Neural cell (in vitro differentiated cells): Measurements from ENCODE around the gene CACNB2. TPM values are rescaled to one million over a fixed set of nuclear protein-coding genes. Genes with fewer than 3 reads are reported as not detected.

ENCODE experiments used
- H2AFZ ChIP-seq: fragments of 200-600, 300-800 bp; sonication (generic), shearing (Covaris generic); 2 replicates; pipeline ENCODE4 v1.6.0; 2014; ENCODE audit warnings: low read depth, mild to moderate bottlenecking, antibody characterized with exemption, low read length, moderate library complexity
- H3F3A ChIP-seq: fragments of 200-600 bp; shearing (Covaris generic); 2 replicates; pipeline ENCODE4 v1.6.1; 2016; ENCODE audit warnings: mild to moderate bottlenecking, moderate library complexity, mixed read lengths, antibody characterized with exemption, low read length; ENCODE audit not compliant: insufficient read depth, poor library complexity, severe bottlenecking
- H3K27ac ChIP-seq: fragments of 200-600, 300-800 bp; sonication (generic), shearing (Covaris generic); 2 replicates; pipeline ENCODE4 v1.5.1; 2014; ENCODE audit warnings: mild to moderate bottlenecking, low read length, moderate library complexity
- H3K27me3 ChIP-seq: fragments of 300-800, 200-600 bp; sonication (generic), shearing (Covaris generic); 2 replicates; pipeline ENCODE4 v1.6.0; 2014; ENCODE audit warnings: mild to moderate bottlenecking, low read depth, low read length, moderate library complexity; ENCODE audit not compliant: insufficient read depth
- H3K36me3 ChIP-seq: fragments of 300-800, 200-600 bp; sonication (generic), shearing (Covaris generic); 2 replicates; pipeline ENCODE4 v1.5.1; 2014; ENCODE audit warnings: mild to moderate bottlenecking, antibody characterized with exemption, low read length, moderate library complexity; ENCODE audit not compliant: insufficient read depth
- H3K4me2 ChIP-seq: fragments of 300-800, 200-600 bp; sonication (generic), shearing (Covaris generic); 2 replicates; pipeline ENCODE4 v1.6.0; 2014; ENCODE audit warnings: mild to moderate bottlenecking, low read length
- H3K4me3 ChIP-seq: fragments of 300-800, 200-600 bp; sonication (generic), shearing (Covaris generic); 2 replicates; pipeline ENCODE4 v1.5.1; 2014; ENCODE audit warnings: mild to moderate bottlenecking, low read length, moderate library complexity
- H3K79me2 ChIP-seq: fragments of 200-600 bp; shearing (Covaris generic); replicated peaks from 2 replicates; pipeline ENCODE4 v1.6.0; 2014; ENCODE audit warnings: mild to moderate bottlenecking, low read length, moderate library complexity; ENCODE audit not compliant: insufficient read depth
- H3K9ac ChIP-seq: fragments of 300-800, 200-600 bp; sonication (generic), shearing (Covaris generic); 2 replicates; pipeline ENCODE4 v1.6.1; 2016; ENCODE audit warnings: mild to moderate bottlenecking, low read length, mixed read lengths
- H3K9me2 ChIP-seq: fragments of 200-600 bp; shearing (Covaris generic); 2 replicates; pipeline ENCODE4 v1.6.1; 2016; ENCODE audit warnings: mild to moderate bottlenecking, low read length, mixed read lengths; ENCODE audit not compliant: insufficient read depth
- H3K9me3 ChIP-seq: fragments of 200-600, 300-800 bp; sonication (generic), shearing (Covaris generic); 2 replicates; pipeline ENCODE4 v1.6.1; 2016; ENCODE audit warnings: mild to moderate bottlenecking, mixed run types, low read length, moderate library complexity, mixed read lengths
- H4K20me1 ChIP-seq: fragments of 200-600 bp; shearing (Covaris generic); 2 replicates; pipeline ENCODE4 v1.6.1; 2016; ENCODE audit warnings: mild to moderate bottlenecking, mixed run types; ENCODE audit not compliant: insufficient read depth
- CTCF ChIP-seq: fragments of 450-650 bp; IDR thresholded peaks from 2 replicates; pipeline ENCODE4 v1.5.1; 2014; ENCODE audit warnings: antibody characterized with exemption, mild to moderate bottlenecking, moderate library complexity; ENCODE audit not compliant: poor library complexity, severe bottlenecking
- EP300 ChIP-seq: fragments of 450-650 bp; conservative IDR thresholded peaks from 2 replicates; pipeline ENCODE4 v1.6.1; 2014; ENCODE audit warnings: antibody characterized with exemption, mild to moderate bottlenecking, moderate library complexity; ENCODE audit not compliant: poor library complexity, severe bottlenecking
- EZH2 ChIP-seq: fragments of 200-600, 300-800 bp; shearing (Covaris generic), sonication (generic); IDR thresholded peaks from 2 replicates; pipeline ENCODE4 v1.6.1; 2014; ENCODE audit warnings: antibody characterized with exemption, low read length, borderline replicate concordance, mild to moderate bottlenecking; ENCODE audit not compliant: insufficient read depth, poor library complexity, severe bottlenecking
- MXI1 ChIP-seq: fragments of 450-650 bp; conservative IDR thresholded peaks from 2 replicates; pipeline ENCODE4 v1.6.1; 2014; ENCODE audit warnings: antibody characterized with exemption, mild to moderate bottlenecking; ENCODE audit not compliant: poor library complexity, severe bottlenecking
- POLR2AphosphoS5 ChIP-seq: IDR thresholded peaks from 2 replicates; pipeline ENCODE4 v1.6.1; 2012
- RAD21 ChIP-seq: fragments of 450-650 bp; conservative IDR thresholded peaks from 2 replicates; pipeline ENCODE4 v1.6.1; 2014; ENCODE audit warnings: antibody characterized with exemption, mild to moderate bottlenecking, moderate library complexity
- REST ChIP-seq: IDR thresholded peaks from 2 replicates; pipeline ENCODE4 v1.6.1; 2012; ENCODE audit warnings: borderline replicate concordance
- SMC3 ChIP-seq: fragments of 450-650 bp; conservative IDR thresholded peaks from 2 replicates; pipeline ENCODE4 v1.6.1; 2014; ENCODE audit warnings: antibody characterized with exemption, mild to moderate bottlenecking, moderate library complexity; ENCODE audit not compliant: poor library complexity
- TAF1 ChIP-seq: IDR thresholded peaks from 2 replicates; pipeline ENCODE4 v1.6.1; 2012; ENCODE audit warnings: low read depth
- polyA plus RNA-seq: library from polyadenylated mRNA; depleted of rRNA; stranded (reverse); fragments of >200 nt; gene quantifications from 2 replicates; pipeline ENCODE4 v1.2.3, GENCODE V29; 2014

The CACNB2 gene
- polyA plus RNA-seq, 1 donor from 2014 or later = 14.3 TPM

- H3K4me3 ChIP-seq = no peak overlapping the region
- H2AFZ ChIP-seq = no peak overlapping the region
- no peaks in the 10 kb centered on the region for H3K9me3 ChIP-seq
- H4K20me1 ChIP-seq = no peaks in the 10 kb centered on the region
- no peaks in the 10 kb centered on the region for H3K27me3 ChIP-seq
- H3K4me2 ChIP-seq = no peak overlapping the region
- no peaks in the 10 kb centered on the region for H3K36me3 ChIP-seq
- no peak overlapping the region for H3K9ac ChIP-seq
- no peaks in the 10 kb centered on the region for H3K79me2 ChIP-seq
- H3F3A ChIP-seq = no peaks in the 10 kb centered on the region
- H3K9me2 ChIP-seq = no peaks in the 10 kb centered on the region
- H3K27ac ChIP-seq = no peak overlapping the region
- no peak for TF ChIP-seq POLR2AphosphoS5
- no peak for TF ChIP-seq CTCF
- no peak for TF ChIP-seq RAD21
- no peak for TF ChIP-seq MXI1
- no peak for TF ChIP-seq REST
- no peak for TF ChIP-seq TAF1
- no peak for TF ChIP-seq EP300
- no peak for TF ChIP-seq EZH2
- TF ChIP-seq SMC3 = no peak
Observed at GRCh38 chr10:18419945-18420344, 279.7 kb downstream of the CACNB2 start.

- TF ChIP-seq TAF1 (no peak), RAD21 (no peak)
- Histone ChIP-seq H3K9me2 (no peaks in the 10 kb centered on the region), H3K4me2 (no peak overlapping the region), H3K9me3 (no peaks in the 10 kb centered on the region), H3K27ac (no peak overlapping the region), H3K36me3 (no peaks in the 10 kb centered on the region), H4K20me1 (no peaks in the 10 kb centered on the region), H3K4me3 (no peak overlapping the region), H2AFZ (no peak overlapping the region), H3K9ac (no peak overlapping the region), H3F3A (no peaks in the 10 kb centered on the region), H3K79me2 (no peaks in the 10 kb centered on the region), H3K27me3 (no peaks in the 10 kb centered on the region)
Observed at GRCh38 chr10:18421726-18422293, 281.6 kb downstream of the CACNB2 start.
